ENCODE measurements around the gene CPNE2. TPM values are rescaled to one million over a fixed set of nuclear protein-coding genes. Genes with fewer than 3 reads are reported as not detected.

The CPNE2 gene
- total and polyA plus RNA-seq, 4 donors: 38.1 to 76.3 (median 52.2) TPM

DNA sequence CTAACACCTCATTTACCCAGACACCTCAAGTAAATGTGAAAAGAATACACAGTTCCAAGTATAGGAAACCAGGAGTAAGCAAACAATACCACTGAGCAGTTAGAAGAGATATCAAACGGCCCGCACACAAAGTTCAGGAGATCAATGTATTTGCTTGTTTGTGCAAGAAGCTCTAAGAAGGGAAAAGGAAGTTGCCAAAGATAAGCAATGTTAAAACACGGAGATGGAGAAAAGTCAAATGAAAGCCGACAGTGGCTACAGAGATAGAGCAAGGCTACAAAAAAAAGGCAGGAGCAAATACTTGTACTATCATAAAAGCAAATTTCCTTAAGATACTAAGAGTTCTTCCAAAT is 63.9 kb downstream of the CPNE2 start:
- ATAC-seq (ENCODE audit: insufficient read depth, low FRiP score): no peak

GRCh38 chr16:57157533-57157932 is 65.2 kb downstream of the CPNE2 start:
- Histone ChIP-seq H3K27ac (ENCODE audit: low read depth in 1 of 2, low read length in 1 of 2) (no peak overlapping the region), H3K9ac (ENCODE audit: insufficient read depth in 1 of 2, low read length in 2 of 2) (no peak overlapping the region), H3K9me3 (ENCODE audit: control insufficient read depth in 4 of 4, insufficient read depth in 3 of 4, low read length in 3 of 4) (no peaks in the 10 kb centered on the region), H3K4me1 (ENCODE audit: control insufficient read depth in 5 of 5, insufficient read depth in 5 of 5, low read length in 5 of 5) (peaks cover 0 to 3% (median 0%) of the 10 kb centered on the region in 5 donors), H3K36me3 (ENCODE audit: control insufficient read depth in 4 of 4, insufficient read depth in 4 of 4, low read length in 4 of 4) (peaks cover 17 to 29% (median 23%) of the 10 kb centered on the region in 4 donors), H3K27me3 (ENCODE audit: control insufficient read depth in 3 of 3, insufficient read depth in 3 of 3, low read length in 2 of 3) (no peaks in the 10 kb centered on the region), H3K4me3 (no peak overlapping the region)
- DNase-seq (no peak), ATAC-seq (ENCODE audit: insufficient read depth, low FRiP score) (no peak)
- no peak for TF ChIP-seq CTCF (IDR thresholded peaks at IDR 0.05; ENCODE audit: control extremely low read depth, extremely low read depth)
- WGBS, 2 donors: 95 to 96% methylated on average over 1 of the region's 1 CpG

More for the DNA sequence above, 63.9 kb downstream of the CPNE2 start:
- no peak overlapping the region for H3K4me3 ChIP-seq
- H3K27ac ChIP-seq (ENCODE audit: low read depth in 1 of 2, low read length in 1 of 2): no peak overlapping the region
- H3K36me3 ChIP-seq (ENCODE audit: control insufficient read depth in 4 of 4, insufficient read depth in 4 of 4, low read length in 4 of 4): peaks cover 17 to 30% (median 23%) of the 10 kb centered on the region in 4 donors
- H3K4me1 ChIP-seq (ENCODE audit: control insufficient read depth in 5 of 5, insufficient read depth in 5 of 5, low read length in 5 of 5): peaks cover 0 to 3% (median 0%) of the 10 kb centered on the region in 5 donors
- no peak for DNase-seq
- TF ChIP-seq CTCF (IDR thresholded peaks at IDR 0.05; ENCODE audit: control extremely low read depth, extremely low read depth): no peak
- H3K9me3 ChIP-seq (ENCODE audit: control insufficient read depth in 4 of 4, insufficient read depth in 3 of 4, low read length in 3 of 4): no peaks in the 10 kb centered on the region
- H3K9ac ChIP-seq (ENCODE audit: insufficient read depth in 1 of 2, low read length in 2 of 2): no peak overlapping the region
- no peaks in the 10 kb centered on the region for H3K27me3 ChIP-seq (ENCODE audit: control insufficient read depth in 3 of 3, insufficient read depth in 3 of 3, low read length in 2 of 3)
- WGBS, 2 donors: 24 to 49% methylated on average over 4 of the region's 4 CpGs

GRCh38 chr16:57159447-57159846 is 67.1 kb downstream of the CPNE2 start:
- Histone ChIP-seq H3K9me3 (ENCODE audit: control insufficient read depth in 4 of 4, insufficient read depth in 3 of 4, low read length in 3 of 4) (no peaks in the 10 kb centered on the region), H3K9ac (ENCODE audit: insufficient read depth in 1 of 2, low read length in 2 of 2) (no peak overlapping the region), H3K27me3 (ENCODE audit: control insufficient read depth in 3 of 3, insufficient read depth in 3 of 3, low read length in 2 of 3) (no peaks in the 10 kb centered on the region), H3K27ac (ENCODE audit: low read depth in 1 of 2, low read length in 1 of 2) (no peak overlapping the region), H3K36me3 (ENCODE audit: control insufficient read depth in 4 of 4, insufficient read depth in 4 of 4, low read length in 4 of 4) (peaks cover 4 to 31% (median 19%) of the 10 kb centered on the region in 4 donors), H3K4me3 (no peak overlapping the region), H3K4me1 (ENCODE audit: control insufficient read depth in 5 of 5, insufficient read depth in 5 of 5, low read length in 5 of 5) (peaks cover 0 to 3% (median 0%) of the 10 kb centered on the region in 5 donors)
- no peak for DNase-seq
- TF ChIP-seq CTCF (IDR thresholded peaks at IDR 0.05; ENCODE audit: control extremely low read depth, extremely low read depth): no peak
- 59 to 76% methylated on average over 4 of the region's 4 CpGs for WGBS, 2 donors
- ATAC-seq (ENCODE audit: insufficient read depth, low FRiP score): no peak

DNA sequence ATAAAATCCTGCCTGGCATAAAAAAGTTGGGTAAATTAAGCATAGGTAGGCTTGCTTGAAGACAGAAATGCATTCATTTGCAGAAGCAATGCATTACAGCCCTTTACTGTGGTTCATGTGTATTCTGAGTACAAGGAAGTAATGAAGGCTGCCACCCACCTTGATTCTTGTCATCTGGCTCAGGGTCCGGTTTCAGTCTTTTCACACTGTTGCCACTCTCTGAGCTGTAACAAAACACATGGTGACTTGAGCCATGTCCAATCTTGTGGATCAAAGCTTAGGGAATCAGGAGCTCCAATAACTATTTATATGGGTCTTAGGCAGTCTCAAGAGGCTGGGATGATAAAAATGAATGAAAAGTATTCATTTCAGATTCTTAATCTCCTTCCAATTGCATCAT is 71.5 kb downstream of the CPNE2 start:
- no peaks in the 10 kb centered on the region for H3K27me3 ChIP-seq (ENCODE audit: control insufficient read depth in 3 of 3, insufficient read depth in 3 of 3, low read length in 2 of 3)
- H3K4me3 ChIP-seq: no peak overlapping the region
- WGBS, 2 donors: 79% methylated on average over 1 of the region's 1 CpG
- H3K9ac ChIP-seq (ENCODE audit: insufficient read depth in 1 of 2, low read length in 2 of 2): no peak overlapping the region
- ATAC-seq (ENCODE audit: insufficient read depth, low FRiP score) (no peak), DNase-seq (no peak)
- H3K27ac ChIP-seq (ENCODE audit: low read depth in 1 of 2, low read length in 1 of 2): no peak overlapping the region
- H3K36me3 ChIP-seq (ENCODE audit: control insufficient read depth in 4 of 4, insufficient read depth in 4 of 4, low read length in 4 of 4): peaks cover 7 to 23% (median 12%) of the 10 kb centered on the region in 4 donors
- peaks cover 2 to 14% (median 5%) of the 10 kb centered on the region in 5 donors for H3K4me1 ChIP-seq (ENCODE audit: control insufficient read depth in 5 of 5, insufficient read depth in 5 of 5, low read length in 5 of 5)
- H3K9me3 ChIP-seq (ENCODE audit: control insufficient read depth in 4 of 4, insufficient read depth in 3 of 4, low read length in 3 of 4): no peaks in the 10 kb centered on the region
- TF ChIP-seq CTCF (IDR thresholded peaks at IDR 0.05; ENCODE audit: control extremely low read depth, extremely low read depth): no peak
